ENCODE data around the gene GALNT18.
A peak's percentile ranks its signal among the peaks of the same experiment; 100 is the strongest.

Gene GALNT18

DNA sequence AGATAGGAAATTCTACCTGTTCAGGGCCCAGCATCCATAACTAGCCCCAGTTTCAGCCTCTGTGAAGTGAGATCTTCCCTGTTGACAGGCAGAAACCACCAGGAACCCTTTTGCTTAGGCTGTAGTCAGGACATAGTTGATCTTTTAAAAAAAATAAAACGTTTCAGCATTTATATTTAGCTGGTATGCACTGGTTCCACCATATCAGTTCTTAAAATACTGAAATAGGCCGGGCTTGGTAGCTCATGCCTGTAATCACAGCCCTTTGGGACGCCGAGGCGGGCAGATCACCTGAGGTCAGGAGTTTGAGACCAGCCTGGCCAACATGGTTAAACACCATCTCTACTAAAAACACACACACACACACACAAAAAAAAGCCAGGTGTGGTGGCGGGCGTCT lies 35.3 kb downstream of the GALNT18 start:
- no peak for DNase-seq

DNA sequence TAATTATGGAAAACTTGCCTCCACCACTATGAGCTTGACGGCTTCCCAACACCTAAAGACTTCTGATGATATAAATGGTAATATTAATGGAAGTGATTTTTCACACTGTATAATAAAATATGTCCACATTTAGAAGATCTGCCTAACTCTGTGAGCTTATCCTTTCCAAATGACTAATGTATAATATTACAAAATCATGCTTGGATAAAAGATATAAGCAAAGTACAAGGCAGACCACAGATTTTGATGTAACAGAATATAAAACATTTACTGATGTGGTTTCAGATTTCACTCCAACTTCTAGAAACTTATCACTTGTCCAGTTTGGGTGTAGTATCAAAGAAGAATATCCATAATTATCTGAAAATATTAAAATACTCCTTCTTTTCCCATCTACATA lies 36.9 kb downstream of the GALNT18 start:
- no peak for DNase-seq

DNA sequence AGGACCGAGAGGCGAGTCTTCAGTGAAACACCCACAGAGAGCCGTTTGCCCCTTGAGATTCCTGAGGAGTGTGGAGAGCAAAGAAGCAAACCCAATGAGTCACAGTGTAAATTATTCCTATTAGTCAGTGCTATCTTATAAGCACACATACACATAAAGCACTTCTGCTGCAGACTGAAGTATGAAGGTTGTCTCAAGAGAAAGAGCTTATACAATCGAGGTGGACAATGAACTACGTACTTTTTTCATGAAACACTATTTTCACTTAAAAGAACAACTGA lies 37.3 kb downstream of the GALNT18 start:
- no peak for DNase-seq

DNA sequence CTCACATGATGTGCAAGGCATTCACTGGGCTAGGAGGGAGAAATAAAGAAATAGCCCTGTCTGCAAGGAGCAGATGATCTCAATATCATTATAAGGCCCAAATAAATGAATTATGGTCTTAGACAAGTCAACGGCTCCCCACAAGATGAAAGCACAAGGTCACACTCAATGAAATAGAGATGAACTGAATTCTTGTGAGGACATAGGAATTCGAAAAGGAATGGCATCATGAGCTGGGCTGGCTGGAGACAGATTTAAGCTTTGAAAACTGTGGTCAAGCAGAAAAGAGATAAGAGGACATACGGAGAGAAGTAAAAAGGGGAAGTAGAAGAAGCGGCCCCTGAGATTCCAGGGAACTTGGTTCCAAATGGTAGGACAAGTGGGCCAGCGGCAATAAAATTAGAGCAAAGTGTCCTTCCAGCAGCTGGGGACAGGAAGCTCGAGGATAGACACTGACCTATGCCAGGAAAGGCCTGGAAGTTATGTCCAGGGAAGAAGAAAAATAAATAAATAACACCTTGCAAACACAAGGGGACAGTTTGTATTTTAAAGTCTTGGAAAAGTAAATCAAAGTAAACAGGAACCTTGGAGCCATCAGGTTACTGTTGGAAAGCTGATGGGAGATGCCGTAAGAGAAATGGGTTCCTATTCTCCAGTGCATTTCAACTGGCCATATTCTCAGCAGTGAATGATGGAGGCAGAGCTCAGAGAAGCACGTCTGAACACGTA lies 37.8 kb downstream of the GALNT18 start:
- no peak for DNase-seq

DNA sequence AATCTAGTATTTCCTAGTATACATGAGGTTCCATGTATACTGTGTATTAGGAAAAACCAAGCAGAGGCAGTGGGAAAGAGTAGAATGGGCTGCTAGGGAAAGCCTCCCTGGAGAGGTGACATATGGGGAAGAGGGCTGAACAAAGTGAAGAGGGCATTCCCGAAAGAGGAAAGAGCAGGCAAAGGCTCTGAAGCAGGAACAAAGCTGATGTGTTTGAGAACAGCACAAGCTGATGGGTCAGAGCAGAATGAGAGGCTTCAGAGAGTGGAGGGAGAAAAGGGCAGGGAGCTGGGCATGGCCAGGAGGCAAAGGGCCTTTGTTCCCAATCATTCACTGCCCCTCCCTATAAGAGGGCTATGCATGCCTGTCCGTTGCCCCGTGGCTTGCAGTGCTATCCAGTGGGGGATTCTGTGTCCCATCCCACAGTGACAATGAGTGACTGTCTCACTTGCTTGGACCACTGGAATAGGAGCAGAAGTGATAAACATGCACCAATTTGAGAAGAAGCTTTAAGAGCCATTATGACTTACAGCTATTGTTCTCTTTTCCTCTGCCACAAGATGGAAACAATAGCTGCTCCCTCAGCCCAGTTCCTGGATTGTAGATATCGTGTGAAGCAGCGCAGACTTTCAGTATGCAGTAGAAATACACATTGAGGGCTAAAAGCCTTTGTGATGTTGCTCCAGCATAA lies 39.6 kb downstream of the GALNT18 start:
- no peak for DNase-seq

DNA sequence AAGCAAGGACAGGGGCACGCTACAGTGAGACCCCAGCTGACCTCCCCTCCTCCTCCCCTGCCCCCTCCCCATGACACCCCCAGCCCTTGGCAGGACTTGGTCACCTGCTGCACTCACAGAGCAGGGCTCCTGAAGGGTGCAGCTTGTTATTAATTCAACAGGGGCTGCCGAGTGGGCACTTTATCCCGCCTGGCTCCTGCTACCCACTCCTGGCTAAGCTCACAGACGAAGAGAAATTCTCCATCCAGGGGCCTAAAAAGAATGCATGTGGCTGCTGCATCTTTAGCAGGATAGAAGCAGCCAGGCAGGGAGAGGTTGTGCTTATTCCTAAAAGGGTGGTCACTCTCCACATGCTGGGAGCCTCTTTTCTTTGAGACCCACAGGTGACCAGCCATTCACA lies 40.3 kb downstream of the GALNT18 start:
- DNase-seq: no peak

DNA sequence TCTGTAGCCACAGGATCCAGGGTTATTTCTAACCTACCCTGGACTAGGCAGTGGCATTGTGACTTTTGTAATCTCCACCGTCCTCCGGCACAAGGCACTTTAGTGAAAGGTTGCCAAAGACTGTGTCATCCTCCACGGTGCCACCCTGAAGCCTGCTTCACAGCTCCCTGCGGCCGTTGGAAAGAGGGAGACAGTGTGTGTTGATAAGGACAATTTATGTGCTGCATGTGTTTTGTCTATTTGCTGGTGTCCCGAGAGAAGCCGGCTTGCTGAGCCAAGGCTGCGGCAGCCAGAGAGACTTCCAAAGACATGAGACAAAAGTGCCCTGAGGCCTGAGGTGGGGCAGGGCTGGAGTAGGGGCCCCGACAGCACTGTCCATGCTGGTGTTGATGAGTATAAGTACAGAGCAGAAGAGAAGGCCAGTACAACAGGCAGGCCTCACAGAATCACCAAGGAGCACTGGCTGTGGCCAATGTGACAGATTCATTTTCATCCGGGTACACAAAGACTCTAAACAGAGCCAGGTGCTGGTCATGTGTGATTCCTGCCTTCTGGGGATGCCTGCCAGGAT lies 40.9 kb downstream of the GALNT18 start:
- DNase-seq: no peak

DNA sequence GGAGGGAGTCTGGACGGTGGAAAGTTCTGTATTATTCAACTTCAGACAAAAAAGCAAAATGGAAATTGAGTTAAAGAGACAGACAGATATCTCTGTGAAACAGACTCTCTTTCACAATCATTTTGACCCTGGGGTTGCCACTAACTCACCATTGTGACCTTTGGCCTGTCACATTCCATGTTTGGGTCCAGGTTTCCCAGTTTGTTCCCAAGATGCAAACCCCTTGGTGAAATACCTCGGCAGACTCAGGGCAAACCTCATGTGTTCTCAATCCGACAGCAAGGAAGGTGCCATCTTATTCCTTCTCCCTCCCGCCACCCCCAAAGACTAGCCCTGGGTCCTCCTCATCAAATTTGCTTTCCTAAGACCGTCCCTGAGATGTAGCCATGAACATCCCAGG lies 41.8 kb downstream of the GALNT18 start:
- no peak for DNase-seq

DNA sequence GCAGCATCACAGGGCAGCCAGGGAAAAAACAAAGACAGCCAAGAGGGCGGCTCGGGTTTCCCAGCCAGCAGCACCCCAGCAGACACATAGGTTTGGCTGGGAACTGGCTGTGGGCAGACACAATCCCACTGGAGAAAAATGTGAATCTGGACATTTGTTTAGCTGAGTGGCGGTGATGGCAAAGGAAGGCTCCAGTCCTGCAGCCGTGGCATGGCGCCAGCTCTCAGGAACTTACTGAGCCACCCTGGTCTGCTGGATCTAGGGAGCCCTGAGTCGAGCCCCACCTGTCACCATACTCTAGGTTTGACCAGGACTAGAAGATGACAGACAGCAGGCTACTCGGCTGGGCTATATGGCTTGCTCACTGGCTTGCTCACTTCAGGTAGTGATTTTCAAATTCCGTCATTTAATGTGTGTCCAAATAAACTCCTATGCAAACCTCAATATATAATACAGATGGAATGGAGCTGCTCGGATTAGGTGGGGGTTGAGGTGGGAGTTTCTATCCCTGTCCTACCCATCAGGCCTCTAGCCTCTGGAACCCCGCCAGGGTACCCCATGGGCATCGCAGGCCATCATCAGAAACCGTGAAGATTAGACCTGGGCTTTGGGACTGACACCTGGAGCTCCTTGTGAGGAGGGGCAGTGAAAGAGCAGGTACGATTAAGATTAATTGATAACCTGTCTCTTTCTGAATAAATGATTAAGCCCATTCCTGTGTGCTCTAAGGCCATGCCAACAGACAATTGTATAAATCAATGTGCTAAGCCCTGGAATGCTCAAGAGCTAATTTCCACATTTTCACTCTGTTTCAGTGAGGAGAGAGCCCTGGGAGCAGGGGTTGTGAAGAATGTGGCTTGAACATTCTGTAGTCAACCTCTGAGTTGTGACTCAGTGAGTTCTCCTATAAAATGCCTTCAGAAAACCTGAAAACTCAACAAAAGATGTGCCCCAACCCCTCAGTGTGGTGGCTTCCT lies 42.5 kb downstream of the GALNT18 start:
- peak; percentile 67 for DNase-seq

DNA sequence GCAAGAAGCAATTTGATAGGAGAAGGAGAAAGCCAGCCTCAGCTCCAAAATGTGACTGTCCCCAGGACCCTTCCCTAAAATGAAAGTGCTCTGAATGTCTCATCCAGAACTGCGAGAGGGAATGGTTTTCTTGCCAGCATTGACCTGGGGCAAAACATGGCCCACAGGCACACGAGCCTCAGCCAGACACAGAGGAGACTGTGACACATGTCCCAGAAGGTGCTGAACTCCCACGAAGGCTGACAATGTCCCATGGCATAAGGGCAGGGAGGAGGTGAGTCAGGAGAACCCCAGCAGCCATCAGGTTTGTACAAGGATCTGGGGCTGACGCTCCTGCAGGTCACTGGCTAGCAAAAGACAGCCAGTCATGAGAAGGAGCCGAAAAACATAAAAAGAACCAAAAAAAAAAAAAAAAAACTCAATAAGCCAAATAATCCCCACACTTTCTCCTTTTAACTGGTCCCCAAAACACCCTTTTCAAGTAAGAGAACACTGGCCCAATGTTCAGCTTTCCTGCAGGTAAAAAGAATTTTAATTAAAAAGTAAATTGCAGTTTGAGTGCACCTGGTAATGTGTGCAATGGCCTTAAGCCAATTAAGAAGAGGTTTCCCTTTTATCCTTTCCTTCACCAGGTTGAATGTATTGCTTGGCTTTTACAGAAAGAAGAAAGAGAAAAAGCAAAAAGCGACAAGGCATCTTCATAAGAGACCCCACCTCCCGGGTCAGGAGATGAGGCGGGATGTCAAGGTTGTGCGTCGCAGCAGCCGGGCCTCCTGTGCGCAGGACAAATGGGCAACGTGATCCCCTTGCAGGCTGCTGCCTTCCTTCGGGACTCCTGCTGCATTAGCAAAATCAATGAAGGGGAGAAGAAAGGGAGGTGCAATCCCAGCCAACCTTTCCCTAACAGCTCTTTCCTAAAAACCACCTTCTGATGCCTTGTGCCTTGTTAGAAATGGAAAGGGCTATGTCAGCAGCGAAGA lies 43.6 kb downstream of the GALNT18 start:
- peak; percentile 96 for DNase-seq

DNA sequence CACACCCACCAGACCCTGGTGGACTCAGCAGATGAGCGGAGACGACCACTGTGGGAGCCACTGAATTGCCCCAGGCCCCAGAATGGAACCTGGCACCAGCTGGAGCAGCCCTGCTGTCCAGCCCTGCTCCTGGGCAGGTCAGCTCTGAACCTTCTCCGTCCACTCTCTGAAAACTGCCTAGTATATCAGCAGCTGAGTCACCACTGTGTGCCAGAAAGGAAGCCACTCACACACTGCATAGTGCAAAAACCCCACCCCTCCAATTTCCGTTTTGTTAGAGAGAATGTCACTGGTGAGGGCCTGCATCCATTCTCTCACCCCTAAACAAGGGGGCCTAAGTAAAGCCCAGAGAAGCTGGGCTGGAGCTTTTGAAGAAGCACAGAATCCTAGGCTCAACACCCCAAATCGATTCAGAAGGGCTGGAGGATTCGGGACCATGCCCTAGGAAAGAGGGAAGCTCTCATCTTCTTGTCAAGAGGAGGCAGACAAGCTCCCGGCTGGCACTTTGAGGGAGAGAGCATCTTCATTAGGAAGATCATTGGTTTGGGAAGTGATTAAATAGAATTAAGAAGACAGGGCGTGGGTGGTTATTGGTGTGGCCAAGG lies 44.5 kb downstream of the GALNT18 start:
- DNase-seq: no peak

DNA sequence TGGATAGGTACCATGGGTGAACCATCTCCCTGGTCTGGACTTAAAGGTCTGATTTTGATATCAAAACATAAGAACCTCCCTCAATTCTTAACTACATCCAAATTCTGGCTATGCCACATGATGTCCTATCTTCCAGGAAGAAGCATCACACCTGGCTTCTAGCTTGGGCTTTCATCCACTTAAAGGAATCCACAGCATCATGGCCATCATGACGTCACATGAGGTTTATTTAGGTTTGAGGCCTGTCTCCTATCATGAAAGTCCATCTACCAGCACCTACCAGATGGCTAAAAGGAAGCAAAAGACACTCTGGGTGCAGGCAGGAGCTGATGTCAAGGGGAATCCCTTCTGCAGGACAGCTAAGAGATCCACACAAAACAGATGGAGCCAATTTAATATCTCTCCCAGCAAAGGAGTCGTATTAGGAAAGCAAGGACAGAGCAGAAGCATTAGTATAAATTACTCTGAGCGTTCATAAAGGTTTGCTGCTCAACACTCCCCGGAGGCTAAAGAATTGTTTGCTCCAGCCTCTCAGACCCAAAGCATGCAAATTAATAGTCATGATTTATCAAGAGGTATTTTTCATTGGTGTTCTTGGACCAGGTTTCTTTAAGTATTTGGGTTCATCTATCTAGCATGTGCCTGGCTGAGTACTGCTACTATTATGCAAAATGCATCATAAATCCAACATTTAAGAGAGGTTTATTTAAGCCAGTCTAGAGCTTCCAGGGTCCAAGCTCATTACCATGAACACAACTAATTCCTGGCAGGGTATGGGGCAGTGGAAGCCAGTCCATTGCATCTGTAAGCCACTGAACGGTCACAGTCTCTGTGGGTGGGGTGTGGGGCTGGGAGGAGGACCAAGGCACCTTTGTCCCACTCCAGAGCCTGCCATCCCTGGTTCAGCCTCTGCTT lies 47.2 kb downstream of the GALNT18 start:
- DNase-seq: no peak

DNA sequence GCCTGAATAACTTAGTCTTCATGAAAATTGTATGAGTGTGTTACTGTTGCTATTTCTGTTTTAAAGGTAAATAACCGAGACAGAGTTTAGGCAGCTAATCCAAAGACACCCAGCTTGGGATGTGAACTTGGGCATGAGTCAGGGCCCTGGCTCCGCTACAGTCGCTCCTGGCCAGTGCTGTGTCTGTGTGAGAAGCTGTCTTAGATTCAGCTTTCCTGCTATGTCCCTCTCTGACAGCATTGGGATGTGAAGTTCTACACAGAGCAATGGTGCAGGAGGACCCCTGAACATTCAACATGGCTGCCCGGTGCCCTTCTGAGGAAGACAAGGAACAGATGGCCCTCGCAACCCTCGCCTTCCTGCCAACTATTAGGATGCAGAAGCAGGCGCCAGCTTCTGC lies 49.4 kb downstream of the GALNT18 start:
- no peak for DNase-seq

DNA sequence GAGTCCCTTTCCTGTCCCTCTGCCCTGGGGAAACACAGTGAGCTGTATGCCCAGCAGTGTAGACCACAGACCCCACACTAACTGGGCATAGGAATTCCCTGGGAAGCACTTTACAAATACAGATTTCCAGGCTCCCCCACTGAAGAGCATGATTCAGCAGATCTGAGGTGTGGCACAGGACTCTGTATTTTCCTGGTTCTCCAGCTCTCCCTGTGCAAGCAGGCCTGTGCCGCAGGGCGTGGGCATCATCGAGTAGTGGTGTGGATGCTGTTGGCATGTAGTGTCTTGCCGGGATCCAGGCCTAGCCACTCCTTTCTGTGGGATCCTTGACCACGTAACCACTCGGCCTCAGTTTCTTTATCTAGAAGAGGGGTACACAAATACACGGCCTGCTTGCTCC lies 49.9 kb downstream of the GALNT18 start:
- DNase-seq: no peak

DNA sequence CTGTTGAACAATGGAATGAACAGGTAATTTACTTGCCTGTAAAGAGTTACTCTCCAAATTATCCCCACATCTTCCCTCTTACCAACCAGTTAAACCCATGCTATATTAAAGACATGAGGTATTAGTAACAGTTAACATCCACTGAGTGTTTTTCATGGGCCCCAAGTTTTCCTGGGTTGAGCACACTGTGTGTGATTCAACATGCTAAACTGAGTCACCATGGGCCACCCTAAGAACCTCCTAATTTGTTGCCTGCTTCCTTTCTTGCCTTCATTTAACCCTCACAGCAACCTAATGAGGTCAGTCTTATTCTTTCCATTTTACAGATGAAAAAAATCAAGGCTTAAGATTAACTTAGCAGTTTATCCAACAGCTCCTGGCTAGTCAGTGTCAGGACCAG lies 51.0 kb downstream of the GALNT18 start:
- no peak for DNase-seq

DNA sequence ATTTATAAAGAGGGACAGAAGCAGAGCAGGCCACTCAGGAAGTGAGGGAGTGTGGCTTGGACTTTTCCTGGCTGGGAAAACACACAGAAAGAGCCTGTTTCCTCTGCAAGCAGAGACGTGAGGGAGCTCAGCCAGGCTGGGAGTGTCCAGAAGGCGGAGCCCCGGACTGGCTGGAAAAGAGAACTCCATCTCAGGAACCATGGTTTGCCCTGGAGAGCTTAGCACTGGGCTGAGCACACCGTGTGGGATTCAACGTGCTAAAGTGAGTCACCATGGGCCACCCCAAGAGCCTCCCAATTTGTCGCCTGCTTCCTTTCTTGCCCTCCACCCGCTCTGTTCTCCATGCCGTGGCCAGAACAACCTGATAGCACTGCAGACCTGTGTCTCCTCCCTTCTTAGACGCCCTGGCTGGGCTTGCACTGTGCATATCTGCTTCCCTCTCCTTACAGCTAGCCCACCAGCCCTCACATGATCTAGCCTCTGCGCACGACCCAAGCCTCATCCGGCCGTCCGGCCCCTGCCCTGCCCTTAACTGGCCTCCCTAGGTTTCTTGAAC lies 51.8 kb downstream of the GALNT18 start:
- no peak for DNase-seq

DNA sequence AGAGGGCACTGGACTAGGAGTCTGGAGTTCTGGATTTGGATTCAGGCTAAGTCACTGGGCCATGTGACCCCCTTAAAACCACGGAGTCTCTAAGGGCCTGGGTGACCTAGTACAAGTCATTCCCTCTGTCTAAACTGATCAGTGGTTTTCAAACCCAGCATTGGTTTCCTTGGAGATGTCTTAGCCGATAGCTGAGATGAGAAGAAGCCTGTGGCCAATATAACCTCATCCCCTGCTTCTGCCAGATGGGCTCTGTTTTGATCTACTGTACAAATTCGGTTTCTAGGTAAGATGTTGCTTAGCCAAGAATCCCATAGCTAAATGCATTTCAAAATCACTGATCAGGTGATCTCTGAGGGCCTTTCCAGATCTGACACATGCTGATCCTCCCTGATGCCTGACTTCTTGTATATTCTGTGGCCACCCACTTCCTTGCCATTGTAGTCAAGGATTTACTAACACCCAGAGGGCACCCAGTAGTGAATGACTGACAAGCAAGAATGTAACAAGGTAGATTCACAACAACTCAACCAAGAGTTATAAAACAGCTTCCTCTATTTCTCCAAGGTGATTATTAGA lies 53.1 kb downstream of the GALNT18 start:
- DNase-seq: no peak

DNA sequence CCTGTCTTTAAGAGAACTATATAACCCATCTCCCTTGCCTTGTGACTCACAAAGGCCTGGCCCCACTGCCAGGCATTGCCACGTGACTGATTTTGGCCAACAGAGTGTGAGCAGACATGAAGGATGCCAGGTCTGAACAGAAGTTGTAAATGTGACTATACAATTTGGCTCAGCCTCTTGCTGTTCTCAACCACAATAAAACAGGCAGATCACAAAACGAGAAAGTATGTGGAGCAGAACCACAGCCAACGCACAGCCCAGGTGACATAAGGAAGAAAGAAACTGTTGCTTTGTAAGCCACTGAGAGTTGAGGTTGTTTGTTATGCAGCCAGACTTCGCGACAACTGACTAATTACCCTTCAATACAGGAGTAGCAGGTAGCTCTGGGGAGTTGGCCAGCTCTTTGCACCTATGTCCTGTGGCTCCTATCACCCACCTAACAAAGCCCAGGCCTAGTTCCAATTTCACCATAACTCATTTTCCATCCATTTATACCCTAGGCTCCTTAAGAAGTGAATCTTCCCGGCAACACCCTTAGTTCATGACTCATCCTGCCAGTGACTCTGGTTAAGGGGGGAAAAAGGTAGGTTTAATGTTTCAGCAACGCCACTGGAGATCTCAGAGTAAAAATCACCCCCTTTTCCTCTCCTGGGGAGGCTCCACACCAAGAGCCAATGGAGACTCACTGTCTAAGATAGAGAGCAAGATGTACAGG lies 53.7 kb downstream of the GALNT18 start:
- DNase-seq: no peak

DNA sequence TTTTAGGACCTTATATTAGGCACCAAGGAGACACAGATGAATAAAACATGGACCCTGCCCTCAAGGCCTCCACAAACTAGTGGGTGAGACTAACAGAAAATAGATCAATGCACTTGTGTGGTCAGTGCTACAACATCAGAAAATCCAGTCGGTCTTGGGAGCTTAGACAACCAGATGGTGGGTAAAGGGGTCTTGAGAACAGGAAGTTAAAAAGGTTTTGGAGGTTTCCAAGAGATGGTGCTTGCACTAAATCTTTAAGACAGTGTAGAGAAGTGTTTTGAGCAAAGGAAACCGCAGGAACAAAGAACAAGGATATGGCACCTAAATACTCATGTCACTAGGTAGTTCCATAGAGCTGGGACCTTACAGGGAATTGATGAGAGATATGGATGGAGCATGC lies 56.2 kb downstream of the GALNT18 start:
- DNase-seq: no peak
